CD4-positive, alpha-beta T cell treated with Interleukin-1 beta for 1 hour (primary cell): ENCODE measurements around the gene PLXNB2.

Experiments used
- DNase-seq, 2 donors: peaks; one replicate each; pipeline ENCODE4 v3.0.0-alpha.2; 2020 to 2022

Gene PLXNB2

DNA sequence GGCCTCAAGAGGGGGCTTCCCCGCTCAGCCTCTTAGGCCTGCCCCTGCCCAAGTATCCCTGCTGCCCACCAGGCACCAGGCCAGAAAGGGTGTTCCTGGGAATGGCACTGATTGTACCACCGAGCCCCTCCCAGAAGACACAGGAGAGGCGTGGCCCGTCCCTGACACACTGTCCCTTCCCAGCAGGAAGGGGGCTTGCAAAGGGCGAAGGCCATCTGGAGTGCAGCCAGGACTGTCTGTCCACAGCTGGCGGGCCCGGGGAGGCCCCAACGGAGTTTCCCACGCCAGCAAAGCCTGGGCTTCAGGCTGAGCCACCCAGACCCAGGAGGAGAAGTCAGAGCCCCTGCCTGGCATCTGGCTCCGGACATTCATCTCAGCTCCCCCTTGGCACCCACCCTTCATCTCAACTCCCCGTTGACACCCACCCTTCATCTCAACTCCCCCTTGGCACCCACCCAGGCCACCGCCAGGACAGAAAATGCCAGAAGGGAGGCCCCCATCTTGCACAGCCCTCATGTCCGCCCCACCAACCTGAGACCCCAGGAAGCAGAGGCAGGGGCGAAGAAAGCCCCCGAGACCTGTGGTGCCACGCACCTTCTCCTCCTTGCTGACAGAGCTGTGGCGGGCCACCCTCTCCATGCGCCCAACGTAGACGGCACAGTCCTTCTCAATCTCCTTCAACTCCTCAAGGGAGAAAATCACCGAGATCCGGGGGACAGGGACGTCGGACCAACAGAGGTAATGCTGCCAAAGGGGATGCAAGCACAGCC lies 82.1 kb downstream of the PLXNB2 start:
- DNase-seq = no peak
